Muscle layer of duodenum (tissue), 2 donors: ENCODE results near the gene OS9.

Experiments used
- H3K27ac ChIP-seq: one replicate; pipeline ENCODE4 v1.7.0; 2013; ENCODE audit warnings: mild to moderate bottlenecking, low read length
- H3K27me3 ChIP-seq: one replicate; pipeline ENCODE4 v1.7.0; 2013; ENCODE audit warnings: low read depth, mild to moderate bottlenecking, control low read depth, low read length
- H3K36me3 ChIP-seq, 2 donors: one replicate each; pipeline ENCODE4 v1.7.0; 2013; ENCODE audit warnings: low read length in 2 of 2, control low read depth in 1 of 2, mild to moderate bottlenecking in 1 of 2; ENCODE audit not compliant: insufficient read depth in 2 of 2, control insufficient read depth in 1 of 2
- H3K4me1 ChIP-seq, 2 donors: one replicate each; pipeline ENCODE4 v1.7.0; 2013; ENCODE audit warnings: low read length in 2 of 2, mild to moderate bottlenecking in 2 of 2, control low read depth in 1 of 2, moderate library complexity in 1 of 2; ENCODE audit not compliant: insufficient read depth in 2 of 2, control insufficient read depth in 1 of 2
- H3K4me3 ChIP-seq, 2 donors: one replicate each; pipeline ENCODE4 v1.7.0; 2013; ENCODE audit warnings: low read length in 2 of 2, low read depth in 1 of 2, mild to moderate bottlenecking in 1 of 2
- H3K9me3 ChIP-seq, 2 donors: one replicate each; pipeline ENCODE4 v1.7.0; 2013; ENCODE audit warnings: low read length in 2 of 2, control low read depth in 1 of 2, mild to moderate bottlenecking in 1 of 2; ENCODE audit not compliant: control insufficient read depth in 1 of 2
- donor health status: healthy.

OS9 gene

GRCh38 chr12:57756406-57757341 lies 62.7 kb downstream of the OS9 start:
- H3K27ac ChIP-seq: no peak overlapping the region

GRCh38 chr12:57757771-57758170 lies 63.8 kb downstream of the OS9 start:
- Histone ChIP-seq H3K9me3 (no peaks in the 10 kb centered on the region), H3K27ac (no peak overlapping the region), H3K36me3 (peaks cover 10 to 20% of the 10 kb centered on the region in 2 donors), H3K4me1 (peaks cover 8 to 23% of the 10 kb centered on the region in 2 donors), H3K4me3 (no peak overlapping the region), H3K27me3 (no peaks in the 10 kb centered on the region)

More at GRCh38 chr12:57756406-57757341, 62.7 kb downstream of the OS9 start:
- H3K36me3 ChIP-seq: peaks cover 10 to 23% of the 10 kb centered on the region in 2 donors
- peak overlapping the region in 1 of 2 donors; percentile 60 for H3K4me3 ChIP-seq
- peaks cover 9 to 26% of the 10 kb centered on the region in 2 donors for H3K4me1 ChIP-seq
- no peaks in the 10 kb centered on the region for H3K27me3 ChIP-seq
- H3K9me3 ChIP-seq: no peaks in the 10 kb centered on the region

GRCh38 chr12:57758552-57759359 lies 64.8 kb downstream of the OS9 start:
- Histone ChIP-seq H3K4me3 (no peak overlapping the region), H3K36me3 (peaks cover 10 to 20% of the 10 kb centered on the region in 2 donors), H3K27me3 (peaks cover 3% of the 10 kb centered on the region), H3K9me3 (no peaks in the 10 kb centered on the region), H3K4me1 (peaks cover 5 to 20% of the 10 kb centered on the region in 2 donors), H3K27ac (no peak overlapping the region)

- H3K4me3 ChIP-seq: no peak overlapping the region
- peaks cover 10% of the 10 kb centered on the region for H3K27me3 ChIP-seq
- H3K4me1 ChIP-seq: peaks cover 2 to 16% of the 10 kb centered on the region in 2 donors
- H3K9me3 ChIP-seq: no peaks in the 10 kb centered on the region
- no peak overlapping the region for H3K27ac ChIP-seq
- peaks cover 10 to 20% of the 10 kb centered on the region in 2 donors for H3K36me3 ChIP-seq
These were observed 65.5 kb downstream of the OS9 start for GRCh38 chr12:57759360-57759980.

DNA sequence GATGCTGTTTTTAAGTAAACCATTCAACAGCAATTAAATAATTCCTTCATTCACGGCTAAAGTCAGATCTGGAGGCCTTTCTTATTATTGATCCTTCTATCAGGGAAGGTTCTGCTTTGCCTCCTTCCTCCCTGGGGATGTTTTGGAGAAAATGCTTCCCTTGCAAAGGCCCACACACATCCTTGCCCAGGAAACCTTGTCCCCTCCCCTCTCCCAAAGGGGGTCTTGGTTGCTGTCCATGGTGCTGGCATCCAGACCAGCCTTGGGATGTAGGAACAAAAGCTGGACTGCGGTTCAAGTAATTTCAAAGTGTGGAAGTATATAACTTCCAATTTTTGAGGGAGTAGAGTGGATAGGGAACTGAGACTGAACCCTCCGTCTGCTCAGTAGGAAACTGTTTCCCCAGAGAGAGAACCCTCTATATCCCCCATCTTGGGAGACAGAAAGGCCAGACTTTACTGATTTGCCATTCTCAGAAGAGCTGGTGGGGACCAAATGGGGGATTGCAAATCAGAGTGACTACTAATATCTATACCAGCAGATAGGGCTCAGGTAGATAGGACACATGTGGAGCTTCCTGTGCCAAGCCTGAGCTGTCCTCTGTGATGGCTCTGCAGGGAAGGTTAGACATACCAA lies 66.5 kb downstream of the OS9 start:
- peaks cover 0 to 23% of the 10 kb centered on the region in 2 donors for H3K4me1 ChIP-seq
- H3K4me3 ChIP-seq: no peak overlapping the region
- peaks cover 20% of the 10 kb centered on the region for H3K27me3 ChIP-seq
- H3K36me3 ChIP-seq: peaks cover 10 to 20% of the 10 kb centered on the region in 2 donors
- no peaks in the 10 kb centered on the region for H3K9me3 ChIP-seq
- H3K27ac ChIP-seq: no peak overlapping the region

GRCh38 chr12:57761391-57761998 lies 67.6 kb downstream of the OS9 start:
- no peak overlapping the region for H3K27ac ChIP-seq
- H3K4me1 ChIP-seq: peaks cover 4 to 25% of the 10 kb centered on the region in 2 donors
- no peaks in the 10 kb centered on the region for H3K9me3 ChIP-seq
- peaks cover 30% of the 10 kb centered on the region for H3K27me3 ChIP-seq
- no peak overlapping the region for H3K4me3 ChIP-seq
- peaks cover 10 to 20% of the 10 kb centered on the region in 2 donors for H3K36me3 ChIP-seq

DNA sequence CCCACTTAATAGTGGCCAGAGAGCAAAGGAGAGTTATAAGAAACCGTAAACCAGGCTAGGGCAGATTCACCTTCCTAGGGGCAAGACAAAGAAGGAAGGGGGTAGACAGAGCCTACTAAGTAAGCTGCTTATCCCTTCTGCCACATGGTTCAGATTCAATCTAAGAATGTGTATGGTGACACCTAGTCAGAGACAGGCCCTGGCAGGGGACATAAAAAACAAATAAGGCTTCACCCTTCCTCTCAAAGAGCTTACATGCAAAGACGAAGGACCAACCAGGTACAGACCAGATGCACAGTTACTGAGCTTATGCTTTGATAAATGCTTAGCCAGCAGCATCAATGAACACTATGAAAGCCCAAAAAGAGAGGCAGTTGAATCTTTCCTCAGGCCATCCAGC lies 68.5 kb downstream of the OS9 start:
- Histone ChIP-seq H3K4me1 (peaks cover 9 to 27% of the 10 kb centered on the region in 2 donors), H3K36me3 (peaks cover 10 to 19% of the 10 kb centered on the region in 2 donors), H3K27me3 (peaks cover 36% of the 10 kb centered on the region), H3K9me3 (no peaks in the 10 kb centered on the region), H3K4me3 (no peak overlapping the region), H3K27ac (no peak overlapping the region)

- peaks cover 0 to 6% of the 10 kb centered on the region in 2 donors for H3K36me3 ChIP-seq
- H3K9me3 ChIP-seq: no peaks in the 10 kb centered on the region
- H3K27me3 ChIP-seq: peaks cover 36% of the 10 kb centered on the region
- peaks cover 9 to 27% of the 10 kb centered on the region in 2 donors for H3K4me1 ChIP-seq
- no peak overlapping the region for H3K27ac ChIP-seq
- no peak overlapping the region for H3K4me3 ChIP-seq
These were observed 70.1 kb downstream of the OS9 start for GRCh38 chr12:57763881-57764661.

DNA sequence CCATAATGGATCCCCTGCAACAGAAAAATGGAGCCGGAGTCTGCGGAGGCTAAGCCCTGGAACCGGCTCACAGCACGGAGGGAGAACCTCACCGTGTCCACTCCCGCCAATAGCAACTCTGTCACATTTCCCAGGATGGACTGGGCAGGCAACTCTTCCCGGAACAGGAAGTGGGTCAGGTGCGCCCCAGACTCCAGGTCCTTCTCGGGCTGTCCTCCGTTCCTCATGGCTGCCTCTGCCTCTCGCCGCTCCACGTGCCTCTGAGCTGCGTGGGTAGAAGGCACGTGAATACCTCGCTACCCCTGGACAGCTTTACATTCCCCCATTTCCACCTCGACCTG lies 70.7 kb downstream of the OS9 start:
- H3K4me3 ChIP-seq: peak overlapping the region; percentile 34 to 52
- H3K27me3 ChIP-seq: peaks cover 36% of the 10 kb centered on the region
- H3K27ac ChIP-seq: no peak overlapping the region
- peaks cover 9 to 27% of the 10 kb centered on the region in 2 donors for H3K4me1 ChIP-seq
- peaks cover 2 to 4% of the 10 kb centered on the region in 2 donors for H3K36me3 ChIP-seq
- H3K9me3 ChIP-seq: no peaks in the 10 kb centered on the region
